Esophagus squamous epithelium (tissue), 4 donors: ENCODE measurements around the gene ZFP64.

Experiments used
- CTCF ChIP-seq, 6 experiments: fragments of 450-650 bp in 4 of 6; fragments of 200-600 bp in 2 of 6; sonication (generic) in 2 of 6; IDR thresholded peaks; one replicate each; pipeline ENCODE4 v1.5.1; 2016 to 2019; ENCODE audit warnings: antibody characterized with exemption in 6 of 6, mild to moderate bottlenecking in 4 of 6, moderate library complexity in 4 of 6
- POLR2A ChIP-seq, 4 donors: fragments of 450-650 bp; IDR thresholded peaks; one replicate each; pipeline ENCODE4 v1.6.1; 2017; ENCODE audit warnings: antibody characterized with exemption in 4 of 4, mild to moderate bottlenecking in 4 of 4, moderate library complexity in 3 of 4

GRCh38 chr20:52166150-52166549, 25.4 kb downstream of the ZFP64 start:
- no peak for TF ChIP-seq POLR2A (IDR thresholded peaks at IDR 0.05)
- no peak for TF ChIP-seq CTCF (IDR thresholded peaks at IDR 0.05)
